ENCODE measurements around the gene XRCC3. TPM values are rescaled to one million over a fixed set of nuclear protein-coding genes. Genes with fewer than 3 reads are reported as not detected.

The XRCC3 gene
- total RNA-seq, 2 experiments from 2014 or later = 43.7 to 46.9 TPM

DNA sequence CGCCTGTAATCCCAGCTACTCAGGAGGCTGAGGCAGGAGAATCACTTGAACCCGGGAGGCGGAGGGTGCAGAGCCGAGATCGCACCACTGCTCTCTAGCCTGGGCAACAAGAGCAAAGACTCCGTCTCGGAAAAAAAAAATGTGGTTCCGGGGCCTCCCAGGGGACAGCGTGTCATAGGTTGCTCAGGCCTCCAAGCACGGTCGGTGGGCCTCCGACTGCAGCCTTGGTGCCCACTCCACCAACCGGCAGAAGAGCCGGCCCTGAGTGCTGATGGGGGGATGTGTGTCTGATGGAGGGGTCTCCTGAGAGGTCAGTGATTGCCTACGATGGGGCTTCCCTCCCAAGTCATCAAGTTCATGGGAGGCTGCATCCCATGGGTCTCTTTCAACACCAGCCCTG, 16.2 kb upstream of the XRCC3 start:
- DNase-seq (no peak), ATAC-seq (no peak)
- CTCF ChIA-PET = interaction anchor here (0.7 kb wide), 1 partner anchor 160 kb away, joined by 3 read pairs; no protein-coding TSS in a partner anchor
- peaks cover 2% of the 10 kb centered on the region for H3K36me3 Mint-ChIP-seq (ENCODE audit: low read depth)
- no peaks in the 10 kb centered on the region for H3K4me1 Mint-ChIP-seq
- POLR2A ChIA-PET = no interaction called here
- intact Hi-C loops (cut with DNase I, micrococcal nuclease) = no loop called here
- H3K27me3 Mint-ChIP-seq = no peaks in the 10 kb centered on the region
- H3K9me3 Mint-ChIP-seq (ENCODE audit: low read depth) = no peaks in the 10 kb centered on the region
- H3K4me3 Mint-ChIP-seq = no peak overlapping the region
- no peak overlapping the region for H3K27ac Mint-ChIP-seq

DNA sequence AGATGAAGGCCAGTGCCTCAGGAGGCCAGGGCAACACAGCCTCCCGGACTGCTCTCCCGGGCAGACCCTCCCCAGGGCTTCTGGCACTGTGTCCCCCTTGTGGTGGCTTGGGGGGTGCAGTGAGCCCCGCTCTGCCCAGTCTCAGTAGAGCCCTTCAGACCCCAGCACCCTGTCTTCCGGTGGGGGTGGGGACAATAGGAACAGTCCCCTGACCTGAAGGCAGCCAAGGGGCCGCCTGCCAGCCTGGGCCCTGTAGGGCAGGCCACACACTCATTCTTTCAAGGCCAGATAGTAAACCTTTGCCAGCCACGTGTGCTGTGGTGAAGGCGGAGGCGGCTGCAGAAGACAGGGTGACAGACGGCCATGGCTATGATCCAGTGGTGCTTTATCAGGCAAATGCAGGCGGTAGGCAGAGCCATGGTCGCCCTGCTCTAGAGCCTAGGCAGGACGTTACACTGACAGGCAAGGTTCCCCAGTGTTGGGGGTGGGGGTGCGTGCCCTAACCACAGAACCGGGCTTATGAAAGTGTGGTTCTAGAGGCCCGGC, 15.3 kb upstream of the XRCC3 start:
- intact Hi-C loops (cut with DNase I, micrococcal nuclease) = no loop called here
- no peak for DNase-seq
- peaks cover 2% of the 10 kb centered on the region for H3K36me3 Mint-ChIP-seq (ENCODE audit: low read depth)
- no peaks in the 10 kb centered on the region for H3K4me1 Mint-ChIP-seq
- H3K9me3 Mint-ChIP-seq (ENCODE audit: low read depth) = no peaks in the 10 kb centered on the region
- ATAC-seq = no peak
- ChIA-PET POLR2A (no interaction called here), CTCF (no interaction called here)
- no peak overlapping the region for H3K27ac Mint-ChIP-seq
- no peak overlapping the region for H3K4me3 Mint-ChIP-seq
- H3K27me3 Mint-ChIP-seq = no peaks in the 10 kb centered on the region

DNA sequence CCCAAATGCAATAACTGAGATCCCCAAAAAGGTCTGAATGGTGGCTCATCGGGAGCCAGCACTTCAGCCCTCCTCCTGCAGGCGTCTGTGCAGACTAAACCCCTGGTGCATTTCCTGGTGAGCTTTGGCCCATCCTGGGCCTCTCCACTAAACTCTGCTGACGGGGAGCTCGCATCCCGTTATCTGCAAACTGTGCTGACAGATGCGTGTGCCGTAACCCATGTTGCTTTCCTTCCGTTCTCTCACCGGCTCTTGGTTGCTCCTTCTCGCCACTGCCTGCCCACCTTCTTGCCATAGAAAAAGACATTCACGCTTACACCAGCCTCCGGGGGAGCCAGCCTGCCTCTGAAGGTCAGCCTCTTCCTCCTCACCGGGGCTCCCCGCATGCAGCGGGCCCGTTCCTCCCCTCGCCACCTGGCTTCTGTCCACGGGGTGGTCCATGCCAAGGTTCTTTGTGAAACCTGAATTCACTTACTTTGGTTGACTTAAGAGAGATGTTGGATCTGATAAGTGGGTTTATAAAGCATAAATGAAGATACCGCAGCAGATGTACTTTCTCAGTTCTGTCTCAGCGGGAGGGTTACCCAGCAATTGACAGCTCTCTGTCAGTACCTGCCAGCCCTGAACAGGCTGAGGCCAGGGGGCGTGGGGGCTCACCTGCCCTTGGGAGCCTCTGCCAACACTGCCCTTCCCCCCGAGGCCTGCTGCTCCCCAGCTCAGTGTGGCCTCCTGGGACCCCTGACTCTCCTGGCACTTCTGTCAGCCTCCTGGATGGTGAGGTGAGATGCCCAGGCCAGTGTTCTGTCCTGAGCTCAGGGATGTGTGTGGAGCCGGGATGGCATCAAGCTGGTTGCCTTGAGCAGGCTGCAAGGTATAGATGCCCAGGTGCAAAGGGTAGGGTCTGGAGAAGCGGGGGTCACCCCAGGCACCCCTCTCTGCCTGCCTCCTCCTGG, 14.5 kb upstream of the XRCC3 start:
- Mint-ChIP-seq H3K27me3 (no peaks in the 10 kb centered on the region), H3K9me3 (ENCODE audit: low read depth) (no peaks in the 10 kb centered on the region), H3K36me3 (ENCODE audit: low read depth) (peaks cover 2% of the 10 kb centered on the region), H3K27ac (no peak overlapping the region), H3K4me3 (no peak overlapping the region), H3K4me1 (no peaks in the 10 kb centered on the region)
- ATAC-seq (no peak), DNase-seq (no peak)
- ChIA-PET POLR2A (no interaction called here), CTCF (interaction anchor here (0.6 kb wide), 1 partner anchor 24 kb away, joined by 5 read pairs; no protein-coding TSS in a partner anchor)
- intact Hi-C loops (cut with DNase I, micrococcal nuclease) = no loop called here

DNA sequence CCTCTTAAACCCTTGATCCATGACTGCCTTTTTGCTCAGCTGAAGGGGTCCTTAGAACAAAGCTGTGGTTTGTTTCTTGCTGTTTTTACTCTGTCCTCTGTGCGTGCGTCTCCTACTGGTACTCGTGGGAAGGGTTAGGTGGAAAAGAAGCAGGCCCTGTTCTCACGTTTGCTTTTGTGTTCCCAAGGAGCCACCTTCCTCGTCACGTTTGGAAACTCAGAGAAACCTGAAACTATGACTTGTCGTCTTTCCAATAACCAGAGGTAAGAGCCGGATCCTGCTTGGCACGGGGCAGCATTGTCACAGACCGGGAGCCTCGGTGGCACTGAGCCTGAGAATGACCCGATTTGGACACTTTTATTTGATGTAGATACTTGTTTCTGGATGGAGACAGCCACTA, 13.5 kb upstream of the XRCC3 start:
- Mint-ChIP-seq H3K4me1 (no peaks in the 10 kb centered on the region), H3K27me3 (no peaks in the 10 kb centered on the region), H3K4me3 (no peak overlapping the region), H3K27ac (no peak overlapping the region), H3K36me3 (ENCODE audit: low read depth) (peaks cover 2% of the 10 kb centered on the region), H3K9me3 (ENCODE audit: low read depth) (no peaks in the 10 kb centered on the region)
- POLR2A ChIA-PET = no interaction called here
- no peak for ATAC-seq
- DNase-seq = no peak
- CTCF ChIA-PET = interaction anchor here (0.6 kb wide), 1 partner anchor 1737 kb away, joined by 3 read pairs; no protein-coding TSS in a partner anchor
- intact Hi-C loops (cut with DNase I, micrococcal nuclease) = no loop called here

DNA sequence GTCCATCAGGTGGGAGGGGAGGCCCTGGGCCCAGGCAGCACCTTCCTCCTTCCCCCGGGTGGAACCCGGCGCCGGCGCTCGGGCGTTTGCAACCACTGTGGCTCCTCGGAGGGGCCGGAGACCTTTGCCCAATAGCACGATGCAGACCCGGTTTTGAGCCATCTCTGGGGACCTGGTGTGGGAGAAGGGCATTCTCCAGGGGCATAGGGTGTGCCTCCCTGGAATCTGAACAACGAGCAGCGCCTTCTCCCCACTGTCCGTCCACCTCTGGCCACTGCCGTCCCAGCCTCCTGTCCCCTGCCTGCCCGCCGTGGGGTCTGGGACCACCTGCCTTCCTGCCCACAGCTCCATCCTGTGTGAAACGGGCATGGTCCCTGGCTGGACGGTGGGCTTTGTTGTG, 12.9 kb upstream of the XRCC3 start:
- H3K9me3 Mint-ChIP-seq (ENCODE audit: low read depth) = no peaks in the 10 kb centered on the region
- ChIA-PET CTCF (no interaction called here), POLR2A (no interaction called here)
- no peak overlapping the region for H3K4me3 Mint-ChIP-seq
- H3K27ac Mint-ChIP-seq = no peak overlapping the region
- ATAC-seq (no peak), DNase-seq (no peak)
- no peaks in the 10 kb centered on the region for H3K4me1 Mint-ChIP-seq
- peaks cover 2% of the 10 kb centered on the region for H3K36me3 Mint-ChIP-seq (ENCODE audit: low read depth)
- intact Hi-C loops (cut with DNase I, micrococcal nuclease) = no loop called here
- H3K27me3 Mint-ChIP-seq = no peaks in the 10 kb centered on the region

DNA sequence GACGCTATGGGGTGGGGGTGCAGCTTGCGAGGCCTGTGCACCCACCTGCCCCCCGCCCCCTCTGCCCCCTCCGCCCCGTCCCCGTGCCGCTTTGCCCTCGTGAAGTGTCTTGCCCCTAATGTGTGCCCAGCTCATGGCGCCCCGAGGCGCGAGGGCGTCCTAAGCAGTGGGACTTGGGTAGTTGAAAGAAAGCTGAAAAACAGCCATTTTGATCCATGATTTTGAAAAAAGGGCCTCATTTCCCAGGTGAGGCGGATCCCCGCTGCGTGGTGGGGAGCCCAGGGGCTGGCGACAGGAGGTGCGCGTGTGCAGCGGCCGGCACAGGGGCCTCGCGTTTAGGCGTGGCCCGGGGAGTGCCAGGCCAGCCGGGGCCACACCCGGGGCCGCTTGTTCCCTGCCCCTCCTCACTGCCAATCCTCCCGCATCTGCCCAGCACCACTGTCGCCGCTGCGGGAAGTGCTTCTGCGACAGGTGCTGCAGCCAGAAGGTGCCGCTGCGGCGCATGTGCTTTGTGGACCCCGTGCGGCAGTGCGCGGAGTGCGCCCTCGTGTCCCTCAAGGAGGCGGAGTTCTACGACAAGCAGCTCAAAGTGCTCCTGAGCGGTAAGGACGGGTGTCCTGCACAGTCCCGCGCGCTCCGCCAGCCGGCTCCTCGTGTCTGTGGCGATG, 12.2 kb upstream of the XRCC3 start:
- intact Hi-C loops (cut with DNase I, micrococcal nuclease) = no loop called here
- no peak overlapping the region for H3K27ac Mint-ChIP-seq
- no peak for DNase-seq
- H3K27me3 Mint-ChIP-seq = no peaks in the 10 kb centered on the region
- no peaks in the 10 kb centered on the region for H3K9me3 Mint-ChIP-seq (ENCODE audit: low read depth)
- ChIA-PET CTCF (no interaction called here), POLR2A (no interaction called here)
- no peaks in the 10 kb centered on the region for H3K4me1 Mint-ChIP-seq
- no peak for ATAC-seq
- no peak overlapping the region for H3K4me3 Mint-ChIP-seq
- H3K36me3 Mint-ChIP-seq (ENCODE audit: low read depth) = peaks cover 2% of the 10 kb centered on the region

DNA sequence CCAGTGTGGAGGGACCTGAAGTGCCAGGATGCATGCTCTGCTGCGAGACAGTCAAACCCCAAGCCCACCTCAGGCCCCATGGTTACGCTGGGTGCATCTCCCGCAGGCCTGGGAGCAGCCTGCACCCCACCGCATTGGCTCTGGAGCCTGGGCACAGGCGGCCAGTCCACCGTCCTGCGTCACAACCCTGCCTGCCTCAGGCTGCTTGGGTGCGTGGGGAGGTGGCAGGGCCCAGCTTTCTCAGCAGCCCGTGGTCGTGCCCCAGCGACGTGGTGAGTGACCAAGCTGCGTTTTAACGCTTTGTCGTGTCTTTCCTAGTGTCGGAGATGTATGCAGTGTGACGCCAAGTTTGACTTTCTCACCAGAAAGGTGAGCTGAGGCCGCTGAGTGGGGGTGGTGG, 11.2 kb upstream of the XRCC3 start:
- CTCF ChIA-PET = no interaction called here

DNA sequence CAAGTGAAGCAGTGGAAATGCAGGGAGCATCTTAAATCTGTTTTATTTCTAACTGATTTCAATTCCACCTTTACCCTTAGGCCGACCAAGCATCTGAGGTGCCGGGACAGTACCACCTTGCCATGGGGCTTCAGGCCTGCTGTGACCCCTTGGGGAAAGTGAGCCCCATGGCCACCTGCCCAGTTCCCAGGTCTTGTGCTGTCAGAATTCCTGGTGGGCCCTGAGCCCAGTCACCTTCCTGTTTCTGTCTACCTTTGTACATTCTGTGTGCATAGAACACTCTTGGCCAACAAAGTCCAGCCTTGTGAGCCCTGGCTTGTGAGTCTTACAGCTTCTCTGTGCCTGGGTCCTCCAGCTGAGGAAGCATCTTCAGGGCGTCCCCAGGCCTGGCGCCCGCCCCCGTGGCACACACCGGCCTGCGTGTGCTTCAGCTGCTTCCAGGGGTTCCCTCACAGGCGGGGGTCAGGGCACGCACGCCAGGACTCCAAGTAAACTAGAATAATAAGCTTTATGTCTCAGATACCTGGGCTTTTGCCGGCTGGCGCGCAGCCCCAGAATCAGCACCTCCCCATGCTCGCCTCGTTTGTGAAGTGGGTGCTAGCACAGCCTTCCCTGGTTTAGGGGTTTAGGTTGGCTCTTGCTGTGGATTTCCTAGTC, 10.6 kb upstream of the XRCC3 start:
- H3K36me3 Mint-ChIP-seq (ENCODE audit: low read depth) = peaks cover 2% of the 10 kb centered on the region

More for the DNA sequence above, 11.2 kb upstream of the XRCC3 start:
- Mint-ChIP-seq H3K36me3 (ENCODE audit: low read depth) (peaks cover 2% of the 10 kb centered on the region), H3K27ac (no peak overlapping the region), H3K27me3 (no peaks in the 10 kb centered on the region), H3K9me3 (ENCODE audit: low read depth) (no peaks in the 10 kb centered on the region), H3K4me3 (no peak overlapping the region), H3K4me1 (peaks cover 5% of the 10 kb centered on the region)
- no peak for DNase-seq
- ATAC-seq = no peak
- intact Hi-C loops (cut with DNase I, micrococcal nuclease) = no loop called here
- POLR2A ChIA-PET = no interaction called here

DNA sequence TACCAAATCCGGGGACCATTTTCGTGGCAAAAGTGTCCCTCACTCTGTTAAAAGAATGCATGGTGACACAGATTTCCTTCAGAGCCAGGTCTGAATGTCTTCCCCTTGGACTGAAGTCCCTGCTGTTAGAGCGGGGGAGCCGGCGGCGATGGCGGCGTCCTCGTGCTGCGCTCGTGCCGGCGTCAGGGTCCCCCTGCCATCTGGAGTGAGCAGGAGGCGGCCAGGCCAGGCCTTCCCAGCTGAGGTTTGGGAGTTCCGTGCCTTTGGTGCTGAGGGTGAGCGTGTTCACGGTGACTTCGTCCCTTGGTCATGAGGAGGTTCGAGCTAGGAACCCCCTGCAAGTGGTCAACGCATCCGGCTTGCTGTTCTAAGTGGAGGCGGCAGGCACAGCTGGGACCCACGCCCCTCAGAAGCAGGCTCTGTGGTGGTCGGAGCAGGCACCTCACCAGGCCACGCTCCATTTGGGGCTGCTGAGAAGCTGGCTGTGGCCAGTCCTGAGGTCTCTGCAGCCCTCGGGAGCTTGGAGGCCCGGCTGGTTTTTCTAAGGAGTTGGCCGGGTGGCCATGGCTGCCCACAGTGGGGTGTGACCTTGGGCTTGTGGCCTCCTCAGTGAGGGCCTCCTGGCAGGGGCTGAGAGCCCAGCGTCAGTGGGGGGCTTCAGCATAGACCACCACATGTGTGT, 9.9 kb upstream of the XRCC3 start:
- Mint-ChIP-seq H3K4me3 (no peak overlapping the region), H3K36me3 (ENCODE audit: low read depth) (peaks cover 2% of the 10 kb centered on the region), H3K4me1 (peaks cover 14% of the 10 kb centered on the region), H3K27me3 (no peaks in the 10 kb centered on the region), H3K9me3 (ENCODE audit: low read depth) (no peaks in the 10 kb centered on the region), H3K27ac (no peak overlapping the region)
- ATAC-seq (no peak), DNase-seq (no peak)
- CTCF ChIA-PET = interaction anchor here (0.5 kb wide), 1 partner anchor 249 kb away, joined by 3 read pairs; no protein-coding TSS in a partner anchor
- POLR2A ChIA-PET = no interaction called here
- intact Hi-C loops (cut with DNase I, micrococcal nuclease) = no loop called here

More for the DNA sequence above, 10.6 kb upstream of the XRCC3 start:
- CTCF ChIA-PET = no interaction called here
- no peak overlapping the region for H3K4me3 Mint-ChIP-seq
- DNase-seq (no peak), ATAC-seq (no peak)
- H3K9me3 Mint-ChIP-seq (ENCODE audit: low read depth) = no peaks in the 10 kb centered on the region
- H3K27me3 Mint-ChIP-seq = no peaks in the 10 kb centered on the region
- H3K4me1 Mint-ChIP-seq = peaks cover 11% of the 10 kb centered on the region
- intact Hi-C loops (cut with DNase I, micrococcal nuclease) = no loop called here
- POLR2A ChIA-PET = no interaction called here
- H3K27ac Mint-ChIP-seq = no peak overlapping the region

DNA sequence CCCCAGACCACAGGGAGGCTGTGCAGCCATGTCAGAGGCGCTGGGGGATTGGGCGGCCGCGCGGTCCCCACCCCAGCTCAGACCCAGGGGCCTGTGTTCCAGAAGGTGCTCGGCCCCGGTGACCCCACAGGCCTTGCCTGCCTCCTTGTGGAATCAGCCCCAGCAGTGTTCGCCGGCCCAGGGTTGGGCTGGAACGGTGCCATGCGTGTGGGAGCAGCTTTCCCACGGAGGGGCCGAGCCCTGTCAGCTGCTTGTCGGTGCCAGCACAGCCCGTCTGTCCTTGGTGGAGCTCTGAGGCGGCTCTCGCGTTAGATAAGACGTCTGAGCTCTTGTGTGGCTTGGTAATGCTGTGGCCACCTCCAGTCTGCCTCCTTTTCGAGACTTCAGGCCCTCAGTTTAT, 8.9 kb upstream of the XRCC3 start:
- H3K4me1 Mint-ChIP-seq = peaks cover 24% of the 10 kb centered on the region
- no peak overlapping the region for H3K27ac Mint-ChIP-seq
- no peak overlapping the region for H3K4me3 Mint-ChIP-seq
- H3K9me3 Mint-ChIP-seq (ENCODE audit: low read depth) = no peaks in the 10 kb centered on the region
- DNase-seq = no peak
- no peaks in the 10 kb centered on the region for H3K36me3 Mint-ChIP-seq (ENCODE audit: low read depth)
- intact Hi-C loops (cut with DNase I, micrococcal nuclease) = no loop called here
- no peak for ATAC-seq
- H3K27me3 Mint-ChIP-seq = no peaks in the 10 kb centered on the region
- ChIA-PET POLR2A (no interaction called here), CTCF (no interaction called here)

DNA sequence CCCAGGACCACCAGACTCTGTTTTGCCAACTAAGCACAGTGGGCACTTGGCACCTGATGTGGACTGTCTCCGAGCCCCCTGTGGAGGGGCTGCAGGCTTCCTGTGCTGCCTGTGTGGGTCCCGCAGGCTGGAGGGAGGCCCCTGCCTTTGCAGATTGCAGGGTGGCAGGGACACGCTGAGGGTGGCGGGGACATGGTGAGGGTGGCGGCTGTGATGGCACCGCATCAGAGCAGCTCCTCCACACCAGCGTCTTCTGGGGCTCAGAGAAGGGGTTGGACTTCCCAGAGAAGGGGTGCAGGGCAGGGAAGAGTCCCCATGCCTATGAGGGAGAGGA, 8.5 kb upstream of the XRCC3 start:
- Mint-ChIP-seq H3K27ac (no peak overlapping the region), H3K27me3 (no peaks in the 10 kb centered on the region), H3K4me1 (peaks cover 26% of the 10 kb centered on the region), H3K36me3 (ENCODE audit: low read depth) (no peaks in the 10 kb centered on the region), H3K9me3 (ENCODE audit: low read depth) (no peaks in the 10 kb centered on the region), H3K4me3 (no peak overlapping the region)
- CTCF ChIA-PET = no interaction called here
- ATAC-seq = no peak
- no peak for DNase-seq
- POLR2A ChIA-PET = no interaction called here
- intact Hi-C loops (cut with DNase I, micrococcal nuclease) = no loop called here
